Astrocyte (in vitro differentiated cells and primary cell): Measurements from ENCODE around the gene BICD1. TPM values are rescaled to one million over a fixed set of nuclear protein-coding genes. Genes with fewer than 3 reads are reported as not detected.

Source experiments
- DNase-seq: peaks from one replicate; pipeline ENCODE4 v3.0.0-alpha.2; 2010; ENCODE audit warnings: low read depth
- FAIRE-seq: peaks from 2 replicates; lab custom pipeline; 2011; peaks lifted over from hg19 to GRCh38; lab: Jason Lieb, UNC
- H2AFZ ChIP-seq: 2 replicates; pipeline ENCODE4 v1.6.0; 2012; ENCODE audit warnings: low read depth, low read length, inconsistent platforms
- H3K27ac ChIP-seq: 2 replicates; pipeline ENCODE4 v1.5.1; 2011; ENCODE audit warnings: low read depth, low read length, inconsistent platforms
- H3K27me3 ChIP-seq: 2 replicates; pipeline ENCODE4 v1.6.0; 2011; ENCODE audit warnings: low read length, inconsistent platforms; ENCODE audit not compliant: insufficient read depth
- H3K36me3 ChIP-seq: 2 replicates; pipeline ENCODE4 v1.5.1; 2011; ENCODE audit warnings: low read length, inconsistent platforms; ENCODE audit not compliant: insufficient read depth
- H3K4me1 ChIP-seq: 2 replicates; pipeline ENCODE4 v1.5.1; 2011; ENCODE audit warnings: low read length, inconsistent platforms; ENCODE audit not compliant: insufficient read depth
- H3K4me2 ChIP-seq: 2 replicates; pipeline ENCODE4 v1.6.0; 2012; ENCODE audit warnings: low read length, inconsistent platforms
- H3K4me3 ChIP-seq: 2 replicates; pipeline ENCODE4 v1.5.1; 2011; ENCODE audit warnings: low read depth, mild to moderate bottlenecking, low read length, inconsistent platforms; ENCODE audit not compliant: insufficient read depth
- H3K79me2 ChIP-seq: 2 replicates; pipeline ENCODE4 v1.6.0; 2012; ENCODE audit warnings: mild to moderate bottlenecking, low read length, inconsistent platforms; ENCODE audit not compliant: insufficient read depth
- H3K9ac ChIP-seq: 2 replicates; pipeline ENCODE4 v1.6.0; 2012; ENCODE audit warnings: mild to moderate bottlenecking, low read length, inconsistent platforms
- H3K9me3 ChIP-seq: 2 replicates; pipeline ENCODE4 v1.5.1; 2012; ENCODE audit warnings: low read depth, mild to moderate bottlenecking, low read length, inconsistent platforms; ENCODE audit not compliant: insufficient read depth
- H4K20me1 ChIP-seq: 2 replicates; pipeline ENCODE4 v1.6.0; 2012; ENCODE audit warnings: low read length, inconsistent platforms; ENCODE audit not compliant: insufficient read depth
- H3K27ac Mint-ChIP-seq: one replicate; pipeline ENCODE4 v1.8.0; 2021; ENCODE audit warnings: mild to moderate bottlenecking, mixed read lengths; ENCODE audit not compliant: unreplicated experiment
- H3K27me3 Mint-ChIP-seq: one replicate; pipeline ENCODE4 v1.8.0; 2021; ENCODE audit warnings: low read depth, mixed read lengths; ENCODE audit not compliant: unreplicated experiment
- H3K36me3 Mint-ChIP-seq: one replicate; pipeline ENCODE4 v1.8.0; 2021; ENCODE audit warnings: low read depth, mixed read lengths; ENCODE audit not compliant: unreplicated experiment
- H3K4me1 Mint-ChIP-seq: one replicate; pipeline ENCODE4 v1.8.0; 2021; ENCODE audit warnings: low read depth, mixed read lengths; ENCODE audit not compliant: unreplicated experiment
- H3K4me3 Mint-ChIP-seq: one replicate; pipeline ENCODE4 v1.8.0; 2021; ENCODE audit warnings: mild to moderate bottlenecking, moderate library complexity, mixed read lengths; ENCODE audit not compliant: unreplicated experiment
- H3K9me3 Mint-ChIP-seq: one replicate; pipeline ENCODE4 v1.8.0; 2021; ENCODE audit warnings: mild to moderate bottlenecking, mixed read lengths; ENCODE audit not compliant: unreplicated experiment
- EZH2 ChIP-seq: IDR thresholded peaks from 2 replicates; pipeline ENCODE4 v1.6.1; 2012; ENCODE audit warnings: mild to moderate bottlenecking, low read length, inconsistent platforms; ENCODE audit not compliant: insufficient read depth
- total RNA-seq: library from RNA; stranded (reverse); gene quantifications from 2 replicates; pipeline ENCODE4 v1.2.1, GENCODE V29; 2021
- TF ChIP-seq, protein P1 (sequence below): IDR thresholded peaks from 2 replicates; pipeline ENCODE4 v1.5.1; 2011; ENCODE audit warnings: low read depth, mild to moderate bottlenecking, inconsistent platforms, low read length, moderate library complexity; ENCODE audit not compliant: insufficient read depth

Gene BICD1
- total RNA-seq, 1 donor from 2014 or later: 28.7 TPM

DNA sequence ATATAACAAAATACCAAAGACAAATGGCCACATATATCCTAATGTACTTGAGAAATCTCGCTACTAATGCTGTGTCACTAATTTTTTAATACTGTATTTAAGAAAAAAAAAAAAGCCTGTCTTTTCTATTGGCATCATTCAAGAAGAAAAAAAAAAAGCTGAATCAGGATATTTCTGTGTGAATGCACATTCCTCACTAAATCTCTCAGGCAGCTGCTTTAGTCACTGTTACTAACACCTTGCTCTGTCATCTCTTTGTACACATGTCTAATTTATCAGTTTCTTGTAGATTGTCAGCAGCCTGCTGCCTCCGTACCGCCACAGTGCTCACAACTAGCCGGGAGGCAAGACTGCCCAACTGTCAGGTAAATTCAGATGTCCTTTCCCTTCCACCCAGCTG, 260.7 kb downstream of the BICD1 start:
- no peak overlapping the region for H3K9ac ChIP-seq
- no peaks in the 10 kb centered on the region for H4K20me1 ChIP-seq
- H3K27ac Mint-ChIP-seq: no peak overlapping the region
- no peak overlapping the region for H3K4me3 ChIP-seq
- H3K27ac ChIP-seq: no peak overlapping the region
- peaks cover 4% of the 10 kb centered on the region for H3K4me1 Mint-ChIP-seq
- no peaks in the 10 kb centered on the region for H3K36me3 Mint-ChIP-seq
- H3K4me1 ChIP-seq: peaks cover 4% of the 10 kb centered on the region
- no peaks in the 10 kb centered on the region for H3K27me3 Mint-ChIP-seq
- no peaks in the 10 kb centered on the region for H3K9me3 ChIP-seq
- no peaks in the 10 kb centered on the region for H3K36me3 ChIP-seq
- H3K79me2 ChIP-seq: no peaks in the 10 kb centered on the region
- H2AFZ ChIP-seq: no peak overlapping the region
- H3K4me3 Mint-ChIP-seq: no peak overlapping the region
- H3K9me3 Mint-ChIP-seq: no peaks in the 10 kb centered on the region
- H3K27me3 ChIP-seq: no peaks in the 10 kb centered on the region
- H3K4me2 ChIP-seq: no peak overlapping the region
- no peak for DNase-seq
- FAIRE-seq: no peak
- TF ChIP-seq, protein P1, sequence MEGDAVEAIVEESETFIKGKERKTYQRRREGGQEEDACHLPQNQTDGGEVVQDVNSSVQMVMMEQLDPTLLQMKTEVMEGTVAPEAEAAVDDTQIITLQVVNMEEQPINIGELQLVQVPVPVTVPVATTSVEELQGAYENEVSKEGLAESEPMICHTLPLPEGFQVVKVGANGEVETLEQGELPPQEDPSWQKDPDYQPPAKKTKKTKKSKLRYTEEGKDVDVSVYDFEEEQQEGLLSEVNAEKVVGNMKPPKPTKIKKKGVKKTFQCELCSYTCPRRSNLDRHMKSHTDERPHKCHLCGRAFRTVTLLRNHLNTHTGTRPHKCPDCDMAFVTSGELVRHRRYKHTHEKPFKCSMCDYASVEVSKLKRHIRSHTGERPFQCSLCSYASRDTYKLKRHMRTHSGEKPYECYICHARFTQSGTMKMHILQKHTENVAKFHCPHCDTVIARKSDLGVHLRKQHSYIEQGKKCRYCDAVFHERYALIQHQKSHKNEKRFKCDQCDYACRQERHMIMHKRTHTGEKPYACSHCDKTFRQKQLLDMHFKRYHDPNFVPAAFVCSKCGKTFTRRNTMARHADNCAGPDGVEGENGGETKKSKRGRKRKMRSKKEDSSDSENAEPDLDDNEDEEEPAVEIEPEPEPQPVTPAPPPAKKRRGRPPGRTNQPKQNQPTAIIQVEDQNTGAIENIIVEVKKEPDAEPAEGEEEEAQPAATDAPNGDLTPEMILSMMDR: no peak
- no peak for TF ChIP-seq EZH2

DNA sequence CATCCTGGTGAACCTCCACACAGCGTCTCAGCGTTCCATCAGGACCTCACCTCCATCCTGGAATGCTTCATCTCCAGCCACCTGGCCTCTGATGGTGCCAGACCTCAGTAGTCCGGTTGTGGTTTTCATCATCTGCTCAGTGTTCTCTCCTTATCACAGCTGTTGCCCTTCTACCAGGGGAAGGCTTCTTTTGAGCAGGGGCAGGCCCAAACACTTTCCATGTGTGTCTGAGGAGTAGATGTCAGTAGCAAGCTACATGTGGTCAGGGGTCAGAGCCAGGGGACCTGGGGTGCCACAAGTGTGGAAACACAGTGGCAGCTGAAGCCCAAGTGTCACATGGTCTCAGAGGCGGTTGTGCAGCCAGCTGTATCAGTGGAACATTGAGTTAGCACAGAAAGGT, 262.6 kb downstream of the BICD1 start:
- H2AFZ ChIP-seq: no peak overlapping the region
- no peaks in the 10 kb centered on the region for H3K27me3 ChIP-seq
- no peak overlapping the region for H3K9ac ChIP-seq
- Mint-ChIP-seq H3K9me3 (no peaks in the 10 kb centered on the region), H3K36me3 (no peaks in the 10 kb centered on the region), H3K27ac (peak overlapping the region; percentile 66), H3K4me3 (no peak overlapping the region), H3K4me1 (peaks cover 4% of the 10 kb centered on the region), H3K27me3 (no peaks in the 10 kb centered on the region)
- H3K36me3 ChIP-seq: no peaks in the 10 kb centered on the region
- no peak overlapping the region for H3K4me2 ChIP-seq
- no peak for FAIRE-seq
- H3K9me3 ChIP-seq: no peaks in the 10 kb centered on the region
- DNase-seq: no peak
- no peaks in the 10 kb centered on the region for H4K20me1 ChIP-seq
- H3K79me2 ChIP-seq: no peaks in the 10 kb centered on the region
- H3K4me1 ChIP-seq: peaks cover 4% of the 10 kb centered on the region
- H3K27ac ChIP-seq: no peak overlapping the region
- TF ChIP-seq, protein P1: no peak
- no peak for TF ChIP-seq EZH2
- H3K4me3 ChIP-seq: no peak overlapping the region

DNA sequence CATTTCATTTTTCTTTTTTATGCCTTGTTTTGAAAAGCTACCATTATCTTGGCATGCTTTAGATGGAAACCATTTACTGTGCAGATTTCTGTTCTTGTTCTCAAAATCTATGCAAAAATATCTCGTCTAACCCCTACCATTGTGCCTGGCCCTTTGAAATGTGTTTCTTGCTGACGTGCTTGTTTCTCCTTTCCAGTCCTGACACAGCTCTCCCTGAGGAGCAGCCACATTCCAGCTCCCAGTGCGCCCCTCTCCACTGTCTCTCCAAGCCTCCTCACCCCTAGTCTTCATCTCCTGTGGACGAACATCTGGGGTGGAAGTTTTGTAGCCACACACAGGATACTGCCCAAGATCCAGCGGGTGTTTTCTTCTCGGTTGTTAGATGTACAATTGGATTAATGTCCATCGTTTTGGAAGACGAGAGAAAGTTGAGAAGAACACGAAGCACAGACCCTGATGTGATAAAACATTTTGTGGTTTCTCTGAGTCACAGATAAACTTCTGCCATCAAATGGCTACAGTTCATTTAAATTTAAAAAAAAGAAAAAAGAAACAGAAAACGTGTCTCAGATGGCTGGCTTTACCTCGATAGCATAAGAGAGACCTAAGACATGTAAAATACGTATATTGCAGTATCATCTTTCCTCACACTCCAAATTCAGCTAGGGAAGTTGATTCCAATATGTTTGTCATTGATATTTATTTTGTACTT, 270.9 kb downstream of the BICD1 start:
- H3K9me3 ChIP-seq: no peaks in the 10 kb centered on the region
- Mint-ChIP-seq H3K27me3 (no peaks in the 10 kb centered on the region), H3K27ac (no peak overlapping the region), H3K9me3 (no peaks in the 10 kb centered on the region), H3K4me3 (no peak overlapping the region), H3K4me1 (peaks cover 2% of the 10 kb centered on the region), H3K36me3 (no peaks in the 10 kb centered on the region)
- FAIRE-seq (no peak), DNase-seq (no peak)
- no peak overlapping the region for H3K4me3 ChIP-seq
- TF ChIP-seq, protein P1: no peak
- TF ChIP-seq EZH2: no peak
- H3K4me1 ChIP-seq: no peaks in the 10 kb centered on the region
- H4K20me1 ChIP-seq: no peaks in the 10 kb centered on the region
- H3K4me2 ChIP-seq: no peak overlapping the region
- no peak overlapping the region for H3K9ac ChIP-seq
- H3K27me3 ChIP-seq: no peaks in the 10 kb centered on the region
- no peak overlapping the region for H3K27ac ChIP-seq
- no peaks in the 10 kb centered on the region for H3K36me3 ChIP-seq
- no peak overlapping the region for H2AFZ ChIP-seq
- H3K79me2 ChIP-seq: no peaks in the 10 kb centered on the region
